HuH-7.5 (cell line): ENCODE measurements around the gene FAM3A.

Experiments used
- DNase-seq: peaks from one replicate; pipeline ENCODE4 v3.0.0; 2011; ENCODE audit warnings: low spot score

FAM3A gene

GRCh38 chrX:154478728-154479622 is 37.1 kb downstream of the FAM3A start, which contains the start of gene LAGE3:
Gene LAGE3 (minus strand): TSS chrX:154479281. CDS start chrX:154478915, 366 bp downstream.
- peak; percentile 82 for DNase-seq

DNA sequence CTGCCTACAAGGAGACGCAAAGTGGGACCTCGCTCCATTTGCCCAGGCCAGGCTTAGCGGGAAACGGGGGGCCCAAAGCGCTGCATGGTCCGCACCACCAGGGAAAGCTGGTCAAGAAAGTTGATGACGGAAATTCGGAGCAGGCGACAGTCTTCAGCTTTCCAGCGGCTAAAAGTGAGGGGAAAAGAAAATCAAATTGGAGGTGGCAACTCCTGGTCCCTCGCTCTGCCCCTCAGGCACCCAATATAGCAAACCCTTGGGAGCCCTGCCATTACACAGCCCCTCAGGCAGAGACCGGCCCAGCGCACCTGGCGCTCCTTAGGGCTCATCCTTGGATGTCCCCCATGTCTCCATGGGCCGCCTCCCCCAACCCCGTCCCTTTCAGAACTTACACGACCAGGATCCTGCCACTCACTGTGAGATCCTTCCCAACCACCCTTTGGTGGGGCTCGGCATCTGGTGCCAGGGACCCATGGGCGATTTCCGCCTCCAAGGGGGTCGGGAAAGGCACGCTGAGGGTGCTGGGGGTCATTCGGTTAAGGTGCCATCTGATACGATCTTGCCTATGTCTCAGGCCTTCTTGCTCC is 38.0 kb downstream of the FAM3A start:
- no peak for DNase-seq

DNA sequence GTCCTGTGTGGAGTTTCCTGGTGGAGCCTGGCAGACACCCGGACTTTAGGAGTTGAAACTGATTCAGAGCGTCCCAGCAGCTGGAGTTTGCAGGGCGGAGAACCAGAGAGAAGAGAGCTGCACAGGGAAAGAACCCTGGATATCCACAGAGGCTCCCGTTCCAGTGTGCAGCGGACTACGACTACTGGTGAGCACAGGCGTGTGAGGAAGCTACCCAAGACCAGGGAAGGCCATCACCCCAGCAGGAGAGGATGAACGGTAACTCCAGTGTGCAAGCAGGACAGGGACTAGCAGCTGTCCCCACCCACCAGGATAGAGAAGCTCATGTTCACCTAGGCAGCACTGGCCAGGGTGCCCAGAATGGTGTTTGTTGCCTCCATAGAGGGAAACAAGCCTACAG is 39.2 kb downstream of the FAM3A start:
- DNase-seq = no peak

DNA sequence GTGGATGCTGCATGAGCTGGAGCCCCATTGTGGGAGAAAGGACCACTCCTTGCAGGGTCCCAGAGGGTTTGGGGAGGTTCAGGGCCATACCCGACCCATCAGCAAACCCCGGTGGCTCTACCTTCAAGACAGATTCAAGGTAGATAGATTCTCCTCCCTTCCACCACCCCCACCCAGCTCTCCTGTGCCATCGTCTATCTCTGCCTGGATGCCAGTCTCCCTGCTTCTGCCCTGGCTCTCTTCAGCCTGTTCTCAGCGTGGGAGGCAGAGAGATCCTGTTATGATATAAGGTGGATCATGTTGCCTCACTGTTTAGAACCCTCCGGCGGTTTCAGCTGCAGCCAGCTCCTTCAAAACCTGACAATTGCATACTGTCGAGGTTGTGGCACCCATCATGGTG is 42.3 kb downstream of the FAM3A start:
- no peak for DNase-seq

DNA sequence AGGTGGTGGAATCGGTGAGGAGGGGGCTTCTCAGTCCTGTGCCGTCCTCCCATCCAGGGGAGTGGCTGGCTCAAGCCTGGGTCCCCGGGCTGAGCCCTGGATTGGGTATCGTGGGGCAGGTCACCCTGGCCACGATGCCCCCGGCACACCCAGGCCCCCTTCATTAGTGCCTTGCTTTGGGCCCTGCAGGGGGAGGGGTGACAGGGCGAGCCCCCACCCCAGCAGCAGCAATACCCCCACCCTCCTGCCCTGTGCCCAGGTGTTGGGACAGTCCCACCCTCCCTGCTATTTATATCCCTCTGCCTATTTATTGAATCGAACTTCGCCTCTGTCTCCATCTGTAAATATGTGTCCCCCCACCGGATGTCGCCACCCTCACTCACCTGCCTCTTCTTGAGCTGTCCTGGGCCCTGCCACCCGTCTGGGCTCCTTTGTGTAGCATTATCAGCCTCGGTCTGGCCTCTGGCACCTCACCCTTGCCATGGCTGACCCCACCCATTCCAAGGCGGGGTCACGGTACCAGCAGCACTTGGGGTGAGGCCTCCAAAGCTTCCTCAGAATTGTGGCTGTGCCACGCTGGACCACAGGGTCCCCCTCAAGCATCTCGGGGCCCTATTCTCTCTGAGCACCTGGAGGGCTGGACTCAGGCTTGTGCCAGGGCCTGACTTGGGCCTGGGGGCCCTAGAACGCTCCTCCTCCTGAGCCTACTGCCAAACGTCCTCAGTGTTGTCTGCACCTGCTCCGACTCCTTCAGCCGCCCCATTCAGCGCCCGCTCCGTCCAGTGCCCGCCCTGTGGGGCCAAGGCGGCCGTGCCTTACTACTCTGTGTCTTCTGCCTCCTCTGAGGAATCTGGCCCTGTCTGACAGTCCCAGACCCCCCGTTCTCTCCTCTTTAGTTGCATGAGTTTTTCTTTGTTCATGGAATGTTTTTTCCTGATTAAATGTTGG is 43.1 kb downstream of the FAM3A start:
- no peak for DNase-seq

- DNase-seq = no peak
Observed at GRCh38 chrX:154471839-154472684, 44.0 kb downstream of the FAM3A start.

DNA sequence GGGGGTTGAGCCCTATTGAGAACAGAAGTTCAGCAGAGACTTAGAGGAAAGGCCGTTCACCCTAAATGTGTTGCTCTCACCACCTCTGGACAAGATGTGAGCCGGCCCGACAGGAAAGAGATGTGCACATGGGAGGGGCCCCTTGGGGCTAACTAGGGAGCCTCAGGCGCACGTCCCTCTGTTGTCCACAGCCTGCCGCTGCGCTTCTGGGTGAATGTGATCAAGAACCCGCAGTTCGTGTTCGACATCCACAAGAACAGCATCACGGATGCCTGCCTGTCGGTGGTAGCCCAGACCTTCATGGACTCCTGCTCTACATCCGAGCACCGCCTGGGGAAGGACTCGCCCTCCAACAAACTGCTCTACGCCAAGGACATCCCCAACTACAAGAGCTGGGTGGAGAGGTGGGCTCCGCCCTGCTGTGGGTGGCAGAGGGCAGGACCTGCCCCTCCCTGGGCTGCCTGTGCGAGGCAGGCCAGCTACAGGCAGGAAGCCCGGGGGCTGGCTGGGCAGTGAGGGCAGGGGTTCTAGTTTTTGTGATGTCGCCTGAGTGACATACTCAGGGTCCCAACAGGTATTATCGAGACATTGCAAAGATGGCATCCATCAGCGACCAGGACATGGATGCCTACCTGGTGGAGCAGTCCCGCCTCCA is 45.0 kb downstream of the FAM3A start:
- DNase-seq = no peak

- no peak for DNase-seq
Observed at GRCh38 chrX:154470434-154470833, 45.6 kb downstream of the FAM3A start.

- no peak for DNase-seq
Observed at GRCh38 chrX:154469880-154470279, 46.2 kb downstream of the FAM3A start.

GRCh38 chrX:154469114-154469513 is 46.9 kb downstream of the FAM3A start:
- DNase-seq = no peak

DNA sequence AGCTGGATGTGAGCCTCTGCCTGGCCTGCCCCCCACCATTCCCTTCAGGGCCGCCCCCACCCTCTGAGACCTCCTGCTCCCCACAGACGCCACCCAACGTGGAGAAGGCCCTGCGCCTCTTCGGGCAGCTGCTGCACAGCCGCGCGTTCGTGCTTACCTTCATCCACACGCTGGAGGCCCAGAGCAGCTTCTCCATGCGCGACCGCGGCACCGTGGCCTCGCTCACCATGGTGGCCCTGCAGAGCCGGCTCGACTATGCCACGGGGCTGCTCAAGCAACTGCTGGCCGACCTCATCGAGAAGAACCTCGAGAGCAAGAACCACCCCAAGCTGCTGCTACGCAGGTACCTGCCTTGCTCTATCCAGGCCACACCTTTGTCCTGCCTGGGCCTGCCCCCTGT is 47.8 kb downstream of the FAM3A start:
- no peak for DNase-seq

DNA sequence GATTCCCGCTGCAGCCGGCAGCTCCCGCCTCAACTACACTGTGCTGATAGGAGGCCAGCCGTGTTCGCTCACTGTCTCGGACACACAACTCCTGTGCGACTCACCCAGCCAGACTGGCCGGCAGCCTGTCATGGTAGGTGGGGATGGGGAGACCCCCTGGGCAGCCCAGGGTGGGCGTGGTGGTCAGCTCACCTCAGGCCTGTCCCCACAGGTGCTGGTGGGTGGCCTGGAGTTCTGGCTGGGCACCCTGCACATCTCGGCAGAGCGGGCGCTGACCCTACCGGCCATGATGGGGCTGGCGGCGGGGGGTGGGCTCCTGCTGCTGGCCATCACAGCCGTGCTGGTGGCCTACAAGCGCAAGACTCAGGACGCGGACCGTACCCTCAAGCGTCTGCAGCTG is 48.5 kb downstream of the FAM3A start:
- DNase-seq = no peak

DNA sequence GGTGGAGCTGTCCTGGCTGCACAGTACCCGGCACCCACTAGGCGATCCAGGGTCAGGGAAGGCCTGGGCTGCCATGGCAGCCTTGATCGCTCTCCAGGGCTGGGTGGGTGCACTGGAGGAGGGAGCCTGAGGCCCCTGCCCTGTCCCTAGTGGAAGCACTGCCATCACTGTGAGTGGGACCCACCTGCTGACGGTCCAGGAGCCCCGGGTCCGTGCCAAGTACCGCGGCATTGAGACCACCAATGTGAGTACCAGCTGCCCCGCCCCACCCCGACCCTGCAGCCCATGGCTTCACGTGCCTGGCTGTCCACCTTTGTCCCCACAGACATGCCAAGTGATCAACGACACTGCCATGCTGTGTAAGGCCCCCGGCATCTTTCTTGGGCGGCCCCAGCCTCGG is 49.1 kb downstream of the FAM3A start:
- no peak for DNase-seq

GRCh38 chrX:154466036-154466435 is 50.0 kb downstream of the FAM3A start:
- DNase-seq = no peak

DNA sequence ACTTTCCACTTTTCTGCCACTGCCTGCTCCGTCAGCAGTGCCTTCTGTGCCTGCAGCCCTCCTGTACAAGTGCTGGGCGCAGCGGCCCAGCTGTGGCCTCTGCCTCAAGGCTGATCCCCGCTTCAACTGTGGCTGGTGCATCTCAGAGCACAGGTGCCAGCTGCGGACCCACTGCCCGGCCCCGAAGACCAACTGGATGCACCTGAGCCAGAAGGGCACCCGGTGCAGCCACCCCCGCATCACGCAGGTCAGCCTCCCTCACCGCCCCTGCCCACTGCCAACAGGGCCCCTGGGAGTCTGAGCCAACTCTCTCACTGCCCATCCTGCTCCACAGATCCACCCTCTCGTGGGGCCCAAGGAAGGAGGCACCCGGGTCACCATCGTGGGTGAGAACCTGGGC is 50.4 kb downstream of the FAM3A start:
- DNase-seq = no peak

DNA sequence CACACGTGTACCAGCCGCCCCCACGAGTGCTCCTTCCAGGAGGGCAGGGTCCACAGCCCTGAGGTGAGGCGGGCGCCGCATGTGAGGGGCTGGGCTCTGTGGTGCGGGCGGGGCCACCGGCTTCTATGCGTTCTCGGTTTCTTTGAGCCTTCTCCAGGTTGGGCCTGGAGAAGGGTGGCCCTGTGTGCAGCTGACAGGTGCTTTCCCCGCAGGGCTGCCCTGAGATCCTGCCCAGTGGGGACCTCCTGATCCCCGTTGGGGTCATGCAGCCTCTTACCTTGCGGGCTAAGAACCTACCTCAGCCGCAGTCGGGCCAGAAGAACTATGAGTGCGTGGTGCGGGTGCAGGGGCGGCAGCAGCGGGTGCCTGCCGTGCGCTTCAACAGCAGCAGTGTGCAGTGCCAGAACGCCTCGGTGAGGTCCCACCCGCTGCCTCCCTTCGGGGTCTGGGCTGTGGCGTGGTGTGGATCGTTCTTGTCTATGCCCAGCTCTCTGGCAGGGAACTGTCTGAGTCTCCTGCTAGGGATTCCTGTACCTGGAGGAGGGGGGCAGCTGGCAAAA is 51.1 kb downstream of the FAM3A start:
- no peak for DNase-seq

GRCh38 chrX:154463611-154464220 is 52.3 kb downstream of the FAM3A start:
- DNase-seq = no peak

GRCh38 chrX:154462396-154462795 is 53.6 kb downstream of the FAM3A start:
- DNase-seq = no peak

DNA sequence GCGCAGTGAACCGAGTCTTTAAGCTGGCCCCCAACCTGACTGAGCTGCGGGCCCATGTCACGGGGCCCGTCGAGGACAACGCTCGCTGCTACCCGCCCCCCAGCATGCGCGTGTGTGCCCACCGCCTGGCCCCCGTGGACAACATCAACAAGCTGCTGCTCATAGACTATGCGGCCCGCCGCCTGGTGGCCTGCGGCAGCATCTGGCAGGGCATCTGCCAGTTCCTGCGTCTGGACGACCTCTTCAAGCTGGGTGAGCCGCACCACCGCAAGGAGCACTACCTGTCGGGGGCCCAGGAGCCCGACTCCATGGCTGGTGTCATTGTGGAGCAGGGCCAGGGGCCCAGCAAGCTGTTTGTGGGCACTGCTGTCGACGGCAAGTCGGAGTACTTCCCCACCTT is 55.7 kb downstream of the FAM3A start:
- no peak for DNase-seq

GRCh38 chrX:154459832-154460231 is 56.2 kb downstream of the FAM3A start:
- no peak for DNase-seq
